ENCODE measurements around the gene SHQ1. TPM values are rescaled to one million over a fixed set of nuclear protein-coding genes. Genes with fewer than 3 reads are reported as not detected.

SHQ1 gene
- total and polyA plus RNA-seq, 2 experiments from 2014 or later, result 18.3 to 28.7 TPM

- H3K79me2 ChIP-seq (replicated peaks; ENCODE audit: insufficient read depth), result no peaks in the 10 kb centered on the region
- H3K9me2 ChIP-seq (ENCODE audit: insufficient read depth), result no peaks in the 10 kb centered on the region
- ATAC-seq, result no peak
- no peak overlapping the region for H3K4me3 Mint-ChIP-seq
- H2AFZ ChIP-seq, result no peak overlapping the region
- TF ChIP-seq STAT1 (IDR thresholded peaks at IDR 0.05; ENCODE audit: unreplicated experiment) (no peak), ZNF114 (CRISPR knock-in tag; IDR thresholded peaks at IDR 0.05) (no peak), ZNF331 (CRISPR knock-in tag; IDR thresholded peaks at IDR 0.05; ENCODE audit: low read depth) (no peak), EZH2 (IDR thresholded peaks at IDR 0.05; ENCODE audit: low read depth, unreplicated experiment) (no peak), POLR2AphosphoS5 (IDR thresholded peaks at IDR 0.05; ENCODE audit: low read depth) (no peak), CTCF (conservative IDR thresholded peaks at IDR 0.05; ENCODE audit: low read depth in 2 of 2) (no peak), JUNB (IDR thresholded peaks at IDR 0.05; ENCODE audit: unreplicated experiment) (no peak), EZH2phosphoT487 (IDR thresholded peaks at IDR 0.05; ENCODE audit: unreplicated experiment) (no peak), NANOG (IDR thresholded peaks at IDR 0.05; ENCODE audit: borderline replicate concordance) (no peak), ETS1 (IDR thresholded peaks at IDR 0.05) (no peak), REST (IDR thresholded peaks at IDR 0.05; ENCODE audit: unreplicated experiment) (no peak), ZNF462 (CRISPR knock-in tag; IDR thresholded peaks at IDR 0.05) (no peak), CREB1 (CRISPR knock-in tag; IDR thresholded peaks at IDR 0.05; ENCODE audit: low read depth) (no peak)
- H3K9me3 Mint-ChIP-seq, result no peaks in the 10 kb centered on the region
- H3K27me3 Mint-ChIP-seq (ENCODE audit: insufficient read depth, low read depth, poor library complexity), result peaks cover 2% of the 10 kb centered on the region
- H4K20me1 ChIP-seq (replicated peaks; ENCODE audit: insufficient read depth), result no peaks in the 10 kb centered on the region
- H3K27ac ChIP-seq (ENCODE audit: low read depth), result no peak overlapping the region
- no peak overlapping the region for H3K4me2 ChIP-seq
- no peaks in the 10 kb centered on the region for H3K36me3 ChIP-seq (ENCODE audit: insufficient read depth)
- H3K4me3 ChIP-seq, result no peak overlapping the region
- H3K36me3 Mint-ChIP-seq (ENCODE audit: low read depth), result peaks cover 11% of the 10 kb centered on the region; the same call in 2 of the 3 replicates
- H3F3A ChIP-seq (replicated peaks; ENCODE audit: low read depth), result no peaks in the 10 kb centered on the region
- no peaks in the 10 kb centered on the region for H3K27me3 ChIP-seq (ENCODE audit: insufficient read depth)
- H3K4me1 ChIP-seq (ENCODE audit: insufficient read depth), result no peaks in the 10 kb centered on the region
- DNase-seq (ENCODE audit: low spot score), result no peak
- H3K4me1 Mint-ChIP-seq, result no peaks in the 10 kb centered on the region
- H3K27ac Mint-ChIP-seq, result no peak overlapping the region
These were observed 17.6 kb downstream of the SHQ1 start for GRCh38 chr3:72830452-72831223.
